ENCODE measurements around the gene ABCF2. TPM values are rescaled to one million over a fixed set of nuclear protein-coding genes. Genes with fewer than 3 reads are reported as not detected.

ABCF2 gene
- total RNA-seq, 1 donor from 2014 or later: 29.5 TPM

GRCh38 chr7:151240942-151241754, 14.1 kb upstream of the ABCF2 start:
- DNase-seq: no peak

GRCh38 chr7:151240536-151240935, 13.5 kb upstream of the ABCF2 start:
- no peak for DNase-seq

- DNase-seq: no peak
Measured at GRCh38 chr7:151239837-151240459, 12.9 kb upstream of the ABCF2 start.

DNA sequence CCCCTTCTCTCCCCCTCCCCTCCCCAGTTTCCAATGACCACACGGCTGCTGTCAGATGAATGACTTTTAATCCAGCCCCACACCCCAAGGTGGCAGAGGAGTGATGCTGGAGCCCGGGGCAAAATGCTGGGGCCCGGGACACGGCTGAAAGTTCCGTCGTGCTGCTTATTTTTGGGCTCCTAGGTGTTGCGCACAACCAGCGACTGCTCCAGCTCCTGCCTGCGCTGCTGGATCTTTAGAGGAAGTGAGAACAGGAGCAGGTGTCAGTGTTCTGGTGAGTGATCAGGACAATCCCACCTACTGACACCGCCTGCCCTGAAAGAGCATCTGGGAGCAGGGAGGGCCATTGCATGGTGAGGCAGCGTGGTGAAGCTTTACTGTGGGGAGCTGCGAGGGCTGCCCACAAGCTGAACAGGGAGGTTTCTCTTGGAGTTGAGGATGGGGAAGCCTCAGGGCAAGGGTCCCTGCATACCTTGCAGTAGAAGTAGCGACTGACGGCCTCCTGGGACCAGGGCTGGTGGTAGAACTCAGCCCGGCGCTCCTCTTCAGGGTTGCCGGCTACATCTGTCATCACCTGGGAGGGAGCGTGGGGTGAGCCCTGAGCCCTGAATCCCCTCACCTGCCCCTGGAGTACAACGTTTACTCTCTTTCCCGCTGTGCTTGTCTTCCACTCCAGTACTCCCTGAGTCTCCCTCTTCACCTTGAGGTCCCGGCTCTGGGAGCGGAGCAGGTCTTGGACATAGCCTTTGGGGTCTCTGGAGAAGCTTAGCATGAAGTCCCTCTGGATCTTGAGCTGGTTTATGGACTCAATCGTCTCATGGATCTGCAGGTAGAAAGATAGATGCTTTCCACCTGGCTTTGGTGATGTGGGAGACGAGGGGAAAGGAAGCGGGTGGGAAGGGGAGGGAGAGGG, 12.2 kb upstream of the ABCF2 start:
- DNase-seq: no peak

DNA sequence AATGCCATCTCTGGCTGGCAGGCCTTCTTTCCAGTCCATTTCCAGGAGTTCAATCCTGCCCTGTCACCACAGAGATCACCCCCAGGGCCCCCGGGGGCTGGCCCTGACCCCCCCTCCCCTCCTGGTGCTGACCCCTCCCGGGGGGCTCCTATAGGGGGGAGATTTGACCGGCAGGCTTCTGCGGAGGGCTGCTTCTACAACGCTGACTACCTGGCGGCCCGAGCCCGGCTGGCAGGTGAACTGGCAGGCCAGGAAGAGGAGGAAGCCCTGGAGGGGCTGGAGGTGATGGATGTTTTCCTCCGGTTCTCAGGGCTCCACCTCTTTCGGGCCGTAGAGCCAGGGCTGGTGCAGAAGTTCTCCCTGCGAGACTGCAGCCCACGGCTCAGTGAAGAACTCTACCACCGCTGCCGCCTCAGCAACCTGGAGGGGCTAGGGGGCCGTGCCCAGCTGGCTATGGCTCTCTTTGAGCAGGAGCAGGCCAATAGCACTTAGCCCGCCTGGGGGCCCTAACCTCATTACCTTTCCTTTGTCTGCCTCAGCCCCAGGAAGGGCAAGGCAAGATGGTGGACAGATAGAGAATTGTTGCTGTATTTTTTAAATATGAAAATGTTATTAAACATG, 11.3 kb upstream of the ABCF2 start:
- no peak for DNase-seq

GRCh38 chr7:151237244-151238189, 10.5 kb upstream of the ABCF2 start:
- no peak for DNase-seq

DNA sequence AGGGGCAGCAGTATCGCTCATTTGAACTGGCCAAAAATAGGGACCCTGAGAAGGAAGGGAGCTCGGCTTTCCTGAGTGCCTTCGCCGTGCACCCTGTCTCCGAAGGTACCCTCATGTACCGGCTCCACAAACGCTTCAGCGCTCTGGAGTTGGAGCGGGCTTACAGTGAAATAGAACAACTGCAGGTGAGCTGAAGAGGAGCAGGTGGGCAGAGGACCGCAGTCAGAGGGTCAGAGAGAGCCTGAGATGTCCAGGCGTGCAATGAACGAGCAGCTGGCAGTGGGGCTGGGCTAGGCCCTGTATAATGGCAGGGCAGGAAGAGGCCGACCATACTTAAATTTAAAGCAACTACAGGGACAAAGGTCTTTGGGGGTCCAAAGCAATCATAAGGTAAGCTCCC, 9.4 kb upstream of the ABCF2 start:
- DNase-seq: no peak

DNA sequence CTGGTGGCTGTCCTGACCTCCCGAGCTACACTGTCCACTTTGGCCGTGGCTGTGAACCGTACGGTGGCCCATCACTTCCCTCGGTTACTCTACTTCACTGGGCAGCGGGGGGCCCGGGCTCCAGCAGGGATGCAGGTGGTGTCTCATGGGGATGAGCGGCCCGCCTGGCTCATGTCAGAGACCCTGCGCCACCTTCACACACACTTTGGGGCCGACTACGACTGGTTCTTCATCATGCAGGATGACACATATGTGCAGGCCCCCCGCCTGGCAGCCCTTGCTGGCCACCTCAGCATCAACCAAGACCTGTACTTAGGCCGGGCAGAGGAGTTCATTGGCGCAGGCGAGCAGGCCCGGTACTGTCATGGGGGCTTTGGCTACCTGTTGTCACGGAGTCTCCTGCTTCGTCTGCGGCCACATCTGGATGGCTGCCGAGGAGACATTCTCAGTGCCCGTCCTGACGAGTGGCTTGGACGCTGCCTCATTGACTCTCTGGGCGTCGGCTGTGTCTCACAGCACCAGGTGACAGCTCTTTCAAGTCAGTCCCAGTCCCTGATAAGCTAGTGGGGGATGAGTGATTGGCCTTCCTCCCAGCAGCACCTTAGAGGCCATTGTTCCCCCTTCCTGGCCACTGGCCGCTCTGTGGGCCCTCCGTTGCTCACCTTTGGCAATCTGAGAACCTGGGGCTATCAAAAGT, 8.2 kb upstream of the ABCF2 start:
- DNase-seq: no peak

DNA sequence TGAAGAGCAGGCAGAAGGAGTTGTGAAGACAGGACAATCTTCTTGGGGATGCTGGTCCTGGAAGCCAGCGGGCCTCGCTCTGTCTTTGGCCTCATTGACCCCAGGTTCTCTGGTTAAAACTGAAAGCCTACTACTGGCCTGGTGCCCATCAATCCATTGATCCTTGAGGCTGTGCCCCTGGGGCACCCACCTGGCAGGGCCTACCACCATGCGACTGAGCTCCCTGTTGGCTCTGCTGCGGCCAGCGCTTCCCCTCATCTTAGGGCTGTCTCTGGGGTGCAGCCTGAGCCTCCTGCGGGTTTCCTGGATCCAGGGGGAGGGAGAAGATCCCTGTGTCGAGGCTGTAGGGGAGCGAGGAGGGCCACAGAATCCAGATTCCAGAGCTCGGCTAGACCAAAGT, 6.8 kb upstream of the ABCF2 start:
- DNase-seq: no peak

GRCh38 chr7:151232917-151233701, 6.1 kb upstream of the ABCF2 start:
- peak; percentile 75 for DNase-seq

DNA sequence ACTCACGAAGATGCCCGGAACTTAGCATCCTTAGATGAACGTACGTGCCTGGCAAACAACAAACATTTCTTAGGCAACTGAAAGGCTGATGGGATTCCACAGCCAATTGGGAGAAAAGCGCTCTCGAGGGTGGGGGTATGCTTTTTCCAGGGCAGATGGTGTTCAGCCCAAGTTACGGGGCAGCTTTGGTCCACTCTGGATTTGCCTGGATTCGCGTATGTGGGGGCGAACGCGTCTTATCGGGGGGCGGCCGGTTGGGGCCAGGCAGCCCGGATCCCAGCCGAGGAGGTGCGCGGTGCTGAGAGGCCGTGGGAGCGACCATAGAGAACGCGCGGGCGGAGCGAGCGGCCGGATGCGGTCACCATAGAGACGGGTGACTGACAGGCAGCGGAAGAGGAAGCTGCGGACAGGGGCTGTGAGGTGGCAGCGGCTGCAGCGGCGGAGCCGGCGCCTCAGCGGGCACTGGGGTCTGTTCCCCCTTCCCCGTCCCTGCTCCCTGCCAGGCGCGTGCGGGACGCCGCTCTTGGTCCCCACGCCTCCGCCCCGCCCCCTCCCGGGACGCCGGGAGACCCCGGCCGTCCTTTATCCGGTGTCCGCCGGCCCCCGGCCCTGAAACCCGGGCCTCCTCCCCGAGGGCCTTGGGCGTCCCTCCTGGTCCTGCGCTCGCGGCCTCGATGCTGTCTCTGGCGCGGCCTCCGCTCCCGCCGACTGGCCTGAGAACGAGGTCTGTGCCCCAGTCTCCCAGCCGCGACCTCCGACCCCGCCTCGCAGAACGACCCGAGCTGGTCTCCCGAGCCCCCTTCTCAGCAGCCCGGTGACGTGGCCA, 5.3 kb upstream of the ABCF2 start, which contains the start of gene CHPF2:
Gene CHPF2 (plus strand): TSS at position 393 of the 826 bp plus-strand sequence. CDS start 1,529 bp downstream, outside the sequence.
- peak; percentile 88 for DNase-seq

DNA sequence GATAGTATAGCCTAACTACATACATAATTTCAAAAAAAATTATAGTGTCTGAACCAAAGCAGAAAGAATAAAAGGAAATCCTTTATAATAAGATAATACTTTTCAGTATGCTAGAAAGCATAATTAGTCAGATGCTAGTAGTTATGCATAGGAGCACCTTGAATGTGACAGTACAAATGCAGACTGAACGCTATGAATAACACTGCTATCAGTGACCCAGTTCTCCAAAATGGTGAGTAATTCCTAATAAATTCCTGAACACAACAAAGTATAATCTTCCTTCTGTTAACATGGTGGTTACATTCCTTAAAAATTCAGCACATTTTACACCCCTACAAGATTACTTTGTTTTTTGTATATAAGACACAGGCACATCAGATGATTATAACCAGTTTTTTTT, 4.1 kb upstream of the ABCF2 start:
- DNase-seq: no peak

DNA sequence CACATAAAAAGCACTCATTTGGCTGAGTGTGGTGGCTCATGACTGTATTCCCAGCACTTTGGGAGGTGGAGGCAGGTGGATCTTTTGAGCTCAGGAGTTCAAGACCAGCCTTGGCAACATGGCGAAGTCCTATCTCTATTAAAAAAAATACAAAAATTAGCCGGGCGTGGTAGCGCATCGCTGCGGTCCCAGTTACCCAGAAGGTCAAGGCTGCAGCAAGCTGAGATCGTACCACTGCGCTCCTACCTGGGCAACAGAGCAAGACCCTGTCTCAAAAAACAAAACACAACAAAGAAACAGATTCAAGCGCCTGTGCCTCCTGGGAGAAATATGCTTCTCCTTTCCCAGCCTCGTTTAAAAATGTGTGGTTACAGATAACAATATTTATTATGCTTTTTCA, 2.2 kb upstream of the ABCF2 start:
- no peak for DNase-seq

DNA sequence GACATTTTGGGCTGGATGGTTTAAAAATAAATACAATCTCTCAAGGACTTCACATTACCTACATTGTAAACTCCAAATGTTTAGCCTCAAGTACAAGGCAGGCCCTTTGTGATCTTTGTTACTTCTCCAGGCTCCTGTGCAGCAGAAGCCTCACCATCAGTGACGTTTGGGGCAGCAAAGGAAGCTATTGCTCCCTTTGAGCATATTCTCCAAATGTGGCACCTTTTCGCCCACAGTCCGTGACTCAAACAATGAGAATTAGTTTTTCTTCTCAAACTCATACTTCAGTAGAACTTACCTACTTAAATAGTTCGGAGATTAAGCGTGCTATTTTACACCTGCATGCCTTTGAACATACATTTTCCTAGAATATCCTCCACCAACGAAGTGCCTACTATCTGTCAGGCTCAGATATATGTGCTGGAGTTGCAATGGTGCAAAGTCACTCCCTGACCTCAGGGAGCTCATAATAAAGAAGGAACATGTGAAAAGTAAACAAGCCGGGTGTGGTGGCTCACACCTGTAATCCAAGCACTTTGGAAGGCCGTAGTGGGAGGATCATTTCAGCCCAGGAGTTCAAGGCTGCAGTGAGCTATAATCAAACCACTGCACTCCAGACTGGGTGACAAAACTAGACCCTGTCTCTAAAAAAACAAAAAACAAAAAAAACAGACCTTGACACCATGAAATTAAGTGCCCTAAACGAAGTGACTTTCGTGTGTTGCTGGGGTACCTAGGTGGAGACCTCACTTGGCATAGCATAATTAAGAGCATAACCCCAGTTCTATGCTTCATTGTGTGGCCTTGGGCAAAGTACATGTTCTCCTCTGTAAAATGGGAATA, 1.2 kb upstream of the ABCF2 start:
- no peak for DNase-seq

- DNase-seq: no peak
Measured at GRCh38 chr7:151226560-151226874, 488 bp downstream of the ABCF2 start.

DNA sequence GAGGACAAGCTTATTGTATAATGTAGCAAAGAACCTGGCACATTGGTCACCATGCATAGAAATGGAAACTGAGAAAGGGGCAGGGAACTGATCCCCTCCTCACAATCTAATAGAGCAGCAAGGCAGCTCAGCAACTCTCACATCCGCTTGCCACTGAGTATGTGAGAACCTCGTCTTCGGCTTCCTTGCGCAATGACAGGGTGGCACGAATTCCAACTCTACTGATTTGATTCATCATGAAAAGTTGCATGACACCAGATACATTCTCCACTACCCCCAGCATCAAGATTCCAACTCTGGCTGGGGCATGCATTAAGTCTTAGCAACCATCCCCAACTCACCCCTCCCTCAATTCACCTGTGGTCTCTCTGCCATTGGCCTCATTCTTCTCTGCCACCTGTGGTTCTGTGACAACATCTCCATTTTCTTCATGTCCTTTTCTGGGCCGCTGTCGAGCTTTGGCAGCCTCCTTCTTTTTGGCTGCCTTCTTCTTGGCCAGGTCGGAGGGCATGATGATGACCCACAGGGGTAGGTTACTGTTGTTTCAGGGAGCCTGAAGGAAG, 976 bp downstream of the ABCF2 start:
- no peak for DNase-seq

DNA sequence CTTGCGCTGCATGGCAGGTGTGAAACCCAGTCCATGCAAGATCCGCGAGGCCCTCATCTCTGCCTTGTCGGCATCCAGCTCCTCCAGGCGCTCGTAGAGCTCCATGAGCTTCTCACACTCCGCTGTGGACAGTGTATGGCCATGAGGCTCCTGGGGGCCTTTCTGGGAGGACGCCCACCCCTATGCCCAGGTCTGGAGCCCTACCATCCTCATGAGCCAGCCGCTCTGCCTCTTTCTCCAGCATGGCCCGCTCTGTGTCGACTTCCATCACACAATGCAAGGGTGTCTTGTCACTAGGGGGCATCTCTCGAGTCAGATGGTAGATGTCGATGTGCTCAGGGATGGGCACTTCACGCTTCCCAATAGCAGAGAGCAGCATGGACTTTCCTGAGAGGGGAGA, 3.3 kb downstream of the ABCF2 start:
- no peak for DNase-seq

DNA sequence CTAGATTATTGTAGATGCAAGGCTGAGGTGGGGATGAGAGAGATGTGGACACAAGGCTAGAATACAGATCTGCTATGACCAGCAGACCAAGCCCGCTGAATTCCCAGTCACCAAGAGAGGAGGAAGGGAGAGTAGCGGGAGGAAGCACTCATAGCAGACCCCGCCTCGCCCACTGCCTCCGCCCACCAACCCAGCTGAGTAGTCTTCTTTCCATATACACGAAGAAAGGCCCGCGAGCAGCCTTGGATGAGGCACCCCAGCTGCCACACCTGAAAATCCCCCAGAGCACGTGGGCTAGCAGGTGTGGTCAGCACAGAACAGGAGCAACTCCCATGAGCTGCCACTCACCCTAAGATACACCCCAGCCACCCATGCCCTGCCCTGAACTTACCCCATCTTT, 8.8 kb downstream of the ABCF2 start:
- no peak for DNase-seq
